NCI-H1436 (cell line): Measurements from ENCODE around the gene LUZP2.

Source experiments
- DNase-seq: peaks from one replicate; lab custom pipeline; 2025; lab: John Stamatoyannopoulos, UW

Gene LUZP2

GRCh38 chr11:24567380-24567779 lies 70.5 kb downstream of the LUZP2 start:
- DNase-seq: no peak

GRCh38 chr11:24572376-24572775 lies 75.5 kb downstream of the LUZP2 start:
- DNase-seq: no peak

- DNase-seq: no peak
Measured at GRCh38 chr11:24574461-24574860, 77.6 kb downstream of the LUZP2 start.

GRCh38 chr11:24575392-24575791 lies 78.5 kb downstream of the LUZP2 start:
- DNase-seq: no peak

GRCh38 chr11:24585192-24585591 lies 88.3 kb downstream of the LUZP2 start:
- DNase-seq: no peak

GRCh38 chr11:24587635-24588034 lies 90.8 kb downstream of the LUZP2 start:
- no peak for DNase-seq

GRCh38 chr11:24588081-24588480 lies 91.2 kb downstream of the LUZP2 start:
- no peak for DNase-seq

- no peak for DNase-seq
Measured at GRCh38 chr11:24589064-24589463, 92.2 kb downstream of the LUZP2 start.

GRCh38 chr11:24591283-24591682 lies 94.4 kb downstream of the LUZP2 start:
- DNase-seq: no peak

GRCh38 chr11:24592360-24592759 lies 95.5 kb downstream of the LUZP2 start:
- no peak for DNase-seq

- DNase-seq: no peak
Measured at GRCh38 chr11:24593332-24593731, 96.5 kb downstream of the LUZP2 start.

- DNase-seq: no peak
Measured at GRCh38 chr11:24594401-24594800, 97.5 kb downstream of the LUZP2 start.

GRCh38 chr11:24598641-24599040 lies 101.8 kb downstream of the LUZP2 start:
- no peak for DNase-seq

GRCh38 chr11:24609192-24610119 lies 112.6 kb downstream of the LUZP2 start:
- DNase-seq: no peak

GRCh38 chr11:24615451-24616160 lies 118.8 kb downstream of the LUZP2 start:
- DNase-seq: no peak

- DNase-seq: no peak
Measured at GRCh38 chr11:24617856-24618255, 121.0 kb downstream of the LUZP2 start.

GRCh38 chr11:24619900-24620299 lies 123.0 kb downstream of the LUZP2 start:
- no peak for DNase-seq

GRCh38 chr11:24622262-24622661 lies 125.4 kb downstream of the LUZP2 start:
- no peak for DNase-seq

GRCh38 chr11:24623121-24623520 lies 126.3 kb downstream of the LUZP2 start:
- no peak for DNase-seq

- no peak for DNase-seq
Measured at GRCh38 chr11:24624432-24624831, 127.6 kb downstream of the LUZP2 start.

GRCh38 chr11:24625975-24626374 lies 129.1 kb downstream of the LUZP2 start:
- DNase-seq: no peak

- no peak for DNase-seq
Measured at GRCh38 chr11:24628224-24628776, 131.4 kb downstream of the LUZP2 start.

- DNase-seq: no peak
Measured at GRCh38 chr11:24634606-24635160, 137.8 kb downstream of the LUZP2 start.
